ENCODE measurements around the gene YBEY. TPM values are rescaled to one million over a fixed set of nuclear protein-coding genes. Genes with fewer than 3 reads are reported as not detected.

Gene YBEY
- total and polyA plus RNA-seq, 10 donors, result 7.8 to 32.0 (median 14.2) TPM

GRCh38 chr21:46291561-46291960, 5.4 kb downstream of the YBEY start:
- Histone ChIP-seq H3K4me3 (no peak overlapping the region), H3K27ac (no peak overlapping the region), H3K9me3 (no peaks in the 10 kb centered on the region), H3K27me3 (replicated peaks in 1 of 7) (peaks cover 0 to 3% (median 0%) of the 10 kb centered on the region in 7 donors), H3K4me1 (peaks cover 0 to 68% (median 16%) of the 10 kb centered on the region in 6 donors), H3K36me3 (peaks cover 0 to 25% (median 9%) of the 10 kb centered on the region in 6 donors)
- intact Hi-C loops (cut with DNase I; ENCODE audit: low total_unique reads), result no loop called here
- 90 to 98% (median 96%) methylated on average over 2 of the region's 2 CpGs for WGBS, 5 donors
- TF ChIP-seq POLR2AphosphoS5 (IDR thresholded peaks at IDR 0.05) (no peak), POLR2A (IDR thresholded peaks at IDR 0.05) (no peak)
- no peak for DNase-seq

GRCh38 chr21:46294647-46295176, 8.6 kb downstream of the YBEY start:
- intact Hi-C loops (cut with DNase I; ENCODE audit: low total_unique reads), result no loop called here
- no peak for DNase-seq
- H3K36me3 ChIP-seq, result peaks cover 0 to 26% (median 9%) of the 10 kb centered on the region in 6 donors
- peak overlapping the region in 1 of 8 donors; percentile 79 for H3K27ac ChIP-seq
- no peaks in the 10 kb centered on the region for H3K9me3 ChIP-seq
- WGBS, 5 donors, result 40 to 57% (median 47%) methylated on average over 10 of the region's 10 CpGs
- peaks cover 6 to 53% (median 21%) of the 10 kb centered on the region in 6 donors for H3K4me1 ChIP-seq
- H3K4me3 ChIP-seq, result no peak overlapping the region
- H3K27me3 ChIP-seq (replicated peaks in 1 of 7), result peaks cover 0 to 20% (median 7%) of the 10 kb centered on the region in 7 donors
- no peak for TF ChIP-seq POLR2AphosphoS5 (IDR thresholded peaks at IDR 0.05)
- no peak for TF ChIP-seq CTCF (IDR thresholded peaks at IDR 0.05 in 8 of 11, conservative IDR thresholded peaks at IDR 0.05 in 3 of 11)
- TF ChIP-seq POLR2A (IDR thresholded peaks at IDR 0.05), result no peak

- TF ChIP-seq CTCF (IDR thresholded peaks at IDR 0.05 in 8 of 11, conservative IDR thresholded peaks at IDR 0.05 in 3 of 11) (no peak), POLR2A (IDR thresholded peaks at IDR 0.05) (no peak), POLR2AphosphoS5 (IDR thresholded peaks at IDR 0.05) (no peak)
- 47 to 76% (median 56%) methylated on average over 7 to 9 of the region's 9 CpGs for WGBS, 5 donors
Measured at GRCh38 chr21:46295177-46295770, 9.1 kb downstream of the YBEY start.

GRCh38 chr21:46295996-46296752, 10.0 kb downstream of the YBEY start:
- intact Hi-C loops (cut with DNase I; ENCODE audit: low total_unique reads), result no loop called here
- peak overlapping the region in 6 of 8 donors; percentile 1 to 68 (median 44) for H3K4me3 ChIP-seq
- peak overlapping the region in 6 of 8 donors; percentile 30 to 79 (median 58) for H3K27ac ChIP-seq
- no peaks in the 10 kb centered on the region for H3K9me3 ChIP-seq
- TF ChIP-seq POLR2AphosphoS5 (IDR thresholded peaks at IDR 0.05), result peak; percentile 25 to 69 (median 65)
- TF ChIP-seq CTCF (IDR thresholded peaks at IDR 0.05 in 8 of 11, conservative IDR thresholded peaks at IDR 0.05 in 3 of 11), result no peak
- H3K4me1 ChIP-seq, result peaks cover 6 to 39% (median 19%) of the 10 kb centered on the region in 6 donors
- peaks cover 0 to 33% (median 9%) of the 10 kb centered on the region in 6 donors for H3K36me3 ChIP-seq
- WGBS, 5 donors, result 22 to 71% (median 55%) methylated on average over 21 to 29 of the region's 29 CpGs
- peaks cover 0 to 20% (median 7%) of the 10 kb centered on the region in 7 donors for H3K27me3 ChIP-seq (replicated peaks in 1 of 7)
- DNase-seq, result peak; percentile 92

More at GRCh38 chr21:46295177-46295770, 9.1 kb downstream of the YBEY start:
- H3K36me3 ChIP-seq, result peaks cover 0 to 31% (median 9%) of the 10 kb centered on the region in 6 donors
- H3K27me3 ChIP-seq (replicated peaks in 1 of 7), result peaks cover 0 to 20% (median 7%) of the 10 kb centered on the region in 7 donors
- peak overlapping the region in 2 of 8 donors; percentile 66 to 79 for H3K27ac ChIP-seq
- peaks cover 6 to 48% (median 21%) of the 10 kb centered on the region in 6 donors for H3K4me1 ChIP-seq
- H3K4me3 ChIP-seq, result no peak overlapping the region
- no peaks in the 10 kb centered on the region for H3K9me3 ChIP-seq
- DNase-seq, result no peak
- intact Hi-C loops (cut with DNase I; ENCODE audit: low total_unique reads), result no loop called here
